HL-60 (cell line): Measurements from ENCODE around the gene PGBD5.

Source experiments
- DNase-seq, 2 experiments: peaks; one replicate each; pipeline ENCODE4 v3.0.0-alpha.2; 2010 to 2020; ENCODE audit warnings: low read depth in 1 of 2, low spot score in 1 of 2
- H3K27ac ChIP-seq: fragments of 250-450 bp; sonication (Bioruptor Pico); replicated peaks from 2 replicates; pipeline ENCODE4 v1.5.1; 2020; ENCODE audit warnings: mild to moderate bottlenecking, moderate library complexity
- H3K27me3 ChIP-seq: fragments of 250-450 bp; sonication (Bioruptor Pico); 2 replicates; pipeline ENCODE4 v1.5.1; 2021; ENCODE audit warnings: mild to moderate bottlenecking, moderate library complexity; ENCODE audit not compliant: insufficient read depth, poor library complexity, severe bottlenecking
- H3K4me3 ChIP-seq: replicated peaks from 2 replicates; pipeline ENCODE4 v1.5.1; 2011; ENCODE audit warnings: mild to moderate bottlenecking, control low read depth, low read length; ENCODE audit not compliant: insufficient read depth
- CTCF ChIP-seq: IDR thresholded peaks from one replicate; pipeline ENCODE4 v1.5.1; 2011; ENCODE audit warnings: low read length, control low read depth, inconsistent platforms; ENCODE audit not compliant: insufficient read depth
- GABPA ChIP-seq: IDR thresholded peaks from 2 replicates; pipeline ENCODE4 v1.6.1; 2012; ENCODE audit warnings: low read depth
- POLR2AphosphoS5 ChIP-seq: IDR thresholded peaks from 2 replicates; pipeline ENCODE4 v1.6.1; 2012; ENCODE audit warnings: low read depth
- SPI1 ChIP-seq: IDR thresholded peaks from 2 replicates; pipeline ENCODE4 v1.6.1; 2012; ENCODE audit warnings: low read depth, mild to moderate bottlenecking, borderline replicate concordance
- TF ChIP-seq, protein P1 (sequence below): IDR thresholded peaks from 2 replicates; pipeline ENCODE4 v1.6.1; 2012; ENCODE audit warnings: low read depth; ENCODE audit not compliant: insufficient replicate concordance

Gene PGBD5

GRCh38 chr1:230401101-230401500 lies 25.0 kb downstream of the PGBD5 start:
- no peak overlapping the region for H3K27ac ChIP-seq
- DNase-seq: no peak
- no peaks in the 10 kb centered on the region for H3K27me3 ChIP-seq
- no peak overlapping the region for H3K4me3 ChIP-seq
- no peak for TF ChIP-seq POLR2AphosphoS5
- no peak for TF ChIP-seq SPI1
- TF ChIP-seq, protein P1, sequence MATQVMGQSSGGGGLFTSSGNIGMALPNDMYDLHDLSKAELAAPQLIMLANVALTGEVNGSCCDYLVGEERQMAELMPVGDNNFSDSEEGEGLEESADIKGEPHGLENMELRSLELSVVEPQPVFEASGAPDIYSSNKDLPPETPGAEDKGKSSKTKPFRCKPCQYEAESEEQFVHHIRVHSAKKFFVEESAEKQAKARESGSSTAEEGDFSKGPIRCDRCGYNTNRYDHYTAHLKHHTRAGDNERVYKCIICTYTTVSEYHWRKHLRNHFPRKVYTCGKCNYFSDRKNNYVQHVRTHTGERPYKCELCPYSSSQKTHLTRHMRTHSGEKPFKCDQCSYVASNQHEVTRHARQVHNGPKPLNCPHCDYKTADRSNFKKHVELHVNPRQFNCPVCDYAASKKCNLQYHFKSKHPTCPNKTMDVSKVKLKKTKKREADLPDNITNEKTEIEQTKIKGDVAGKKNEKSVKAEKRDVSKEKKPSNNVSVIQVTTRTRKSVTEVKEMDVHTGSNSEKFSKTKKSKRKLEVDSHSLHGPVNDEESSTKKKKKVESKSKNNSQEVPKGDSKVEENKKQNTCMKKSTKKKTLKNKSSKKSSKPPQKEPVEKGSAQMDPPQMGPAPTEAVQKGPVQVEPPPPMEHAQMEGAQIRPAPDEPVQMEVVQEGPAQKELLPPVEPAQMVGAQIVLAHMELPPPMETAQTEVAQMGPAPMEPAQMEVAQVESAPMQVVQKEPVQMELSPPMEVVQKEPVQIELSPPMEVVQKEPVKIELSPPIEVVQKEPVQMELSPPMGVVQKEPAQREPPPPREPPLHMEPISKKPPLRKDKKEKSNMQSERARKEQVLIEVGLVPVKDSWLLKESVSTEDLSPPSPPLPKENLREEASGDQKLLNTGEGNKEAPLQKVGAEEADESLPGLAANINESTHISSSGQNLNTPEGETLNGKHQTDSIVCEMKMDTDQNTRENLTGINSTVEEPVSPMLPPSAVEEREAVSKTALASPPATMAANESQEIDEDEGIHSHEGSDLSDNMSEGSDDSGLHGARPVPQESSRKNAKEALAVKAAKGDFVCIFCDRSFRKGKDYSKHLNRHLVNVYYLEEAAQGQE: no peak
- TF ChIP-seq GABPA: no peak
- no peak for TF ChIP-seq CTCF

- H3K27ac ChIP-seq: no peak overlapping the region
- no peak overlapping the region for H3K4me3 ChIP-seq
- DNase-seq: no peak
- TF ChIP-seq POLR2AphosphoS5 (no peak), CTCF (no peak), GABPA (no peak), SPI1 (no peak)
- TF ChIP-seq, protein P1: no peak
- no peaks in the 10 kb centered on the region for H3K27me3 ChIP-seq
Observed at GRCh38 chr1:230400007-230400344, 26.2 kb downstream of the PGBD5 start.

GRCh38 chr1:230399321-230400006 lies 26.7 kb downstream of the PGBD5 start:
- DNase-seq: no peak
- H3K4me3 ChIP-seq: no peak overlapping the region
- H3K27ac ChIP-seq: no peak overlapping the region
- TF ChIP-seq SPI1 (no peak), GABPA (no peak), CTCF (no peak), POLR2AphosphoS5 (no peak)
- TF ChIP-seq, protein P1: no peak
- no peaks in the 10 kb centered on the region for H3K27me3 ChIP-seq
